HTERT RPE-1 (cell line): Measurements from ENCODE around the gene NOP16.

Experiments
- in situ Hi-C: fragments of 300-500 bp; cut with MboI; formaldehyde crosslinking; loops from 4 replicates; pipeline ENCODE4 v1.14.3; 2020; ENCODE audit warnings: low sequenced_read_pairs

NOP16 gene

GRCh38 chr5:176388444-176389134 is at the start of gene NOP16, which contains the start of gene HIGD2A:
TSS of gene NOP16 (minus strand) at chr5:176388598. CDS start at chr5:176388539, 59 bp downstream.
TSS of gene HIGD2A (plus strand) at chr5:176388751. CDS start at chr5:176388820, 69 bp downstream.
- in situ Hi-C loops: no loop called here

GRCh38 chr5:176436656-176437055 is 48.3 kb upstream of the NOP16 start:
- in situ Hi-C loops: no loop called here

- in situ Hi-C loops: no loop called here
These were observed 44.3 kb upstream of the NOP16 start for GRCh38 chr5:176432707-176433106.

- in situ Hi-C loops: no loop called here
These were observed 41.6 kb upstream of the NOP16 start for GRCh38 chr5:176429972-176430371.

- in situ Hi-C loops: no loop called here
These were observed 39.6 kb upstream of the NOP16 start for GRCh38 chr5:176427971-176428370.

- in situ Hi-C loops: no loop called here
These were observed 38.5 kb upstream of the NOP16 start for GRCh38 chr5:176426876-176427275.

GRCh38 chr5:176425791-176426190 is 37.4 kb upstream of the NOP16 start:
- in situ Hi-C loops: no loop called here

- in situ Hi-C loops: no loop called here
These were observed 36.7 kb upstream of the NOP16 start for GRCh38 chr5:176425138-176425537.

GRCh38 chr5:176424181-176424580 is 35.8 kb upstream of the NOP16 start:
- in situ Hi-C loops: no loop called here

GRCh38 chr5:176420972-176421544 is 32.7 kb upstream of the NOP16 start:
- in situ Hi-C loops: no loop called here

GRCh38 chr5:176420086-176420485 is 31.7 kb upstream of the NOP16 start:
- in situ Hi-C loops: no loop called here

GRCh38 chr5:176418251-176418650 is 29.9 kb upstream of the NOP16 start:
- in situ Hi-C loops: no loop called here

GRCh38 chr5:176416965-176417364 is 28.6 kb upstream of the NOP16 start:
- in situ Hi-C loops: no loop called here

- in situ Hi-C loops: no loop called here
These were observed 27.8 kb upstream of the NOP16 start, which contains the start of gene CLTB for GRCh38 chr5:176415952-176416924. TSS of gene CLTB (minus strand) at chr5:176416539. CDS start at chr5:176416363, 176 bp downstream.

GRCh38 chr5:176415240-176415951 is 27.0 kb upstream of the NOP16 start:
- in situ Hi-C loops: no loop called here

- in situ Hi-C loops: no loop called here
These were observed 26.3 kb upstream of the NOP16 start for GRCh38 chr5:176414704-176415103.

GRCh38 chr5:176413709-176414191 is 25.4 kb upstream of the NOP16 start:
- in situ Hi-C loops: no loop called here

- in situ Hi-C loops: no loop called here
These were observed 24.8 kb upstream of the NOP16 start for GRCh38 chr5:176413255-176413565.

GRCh38 chr5:176412517-176413254 is 24.3 kb upstream of the NOP16 start:
- in situ Hi-C loops: no loop called here
